CD4-positive, alpha-beta T cell treated with Interleukin-1 beta for 1 hour (primary cell): ENCODE measurements around the gene CD99.
"Not testable (repeated sequence)": the region's sequence is repeated elsewhere in the genome, so short reads cannot be mapped to it uniquely, and the experiment has no call there.

Experiments
- DNase-seq, 2 donors: peaks; one replicate each; pipeline ENCODE4 v3.0.0-alpha.2; 2020 to 2022

CD99 gene

DNA sequence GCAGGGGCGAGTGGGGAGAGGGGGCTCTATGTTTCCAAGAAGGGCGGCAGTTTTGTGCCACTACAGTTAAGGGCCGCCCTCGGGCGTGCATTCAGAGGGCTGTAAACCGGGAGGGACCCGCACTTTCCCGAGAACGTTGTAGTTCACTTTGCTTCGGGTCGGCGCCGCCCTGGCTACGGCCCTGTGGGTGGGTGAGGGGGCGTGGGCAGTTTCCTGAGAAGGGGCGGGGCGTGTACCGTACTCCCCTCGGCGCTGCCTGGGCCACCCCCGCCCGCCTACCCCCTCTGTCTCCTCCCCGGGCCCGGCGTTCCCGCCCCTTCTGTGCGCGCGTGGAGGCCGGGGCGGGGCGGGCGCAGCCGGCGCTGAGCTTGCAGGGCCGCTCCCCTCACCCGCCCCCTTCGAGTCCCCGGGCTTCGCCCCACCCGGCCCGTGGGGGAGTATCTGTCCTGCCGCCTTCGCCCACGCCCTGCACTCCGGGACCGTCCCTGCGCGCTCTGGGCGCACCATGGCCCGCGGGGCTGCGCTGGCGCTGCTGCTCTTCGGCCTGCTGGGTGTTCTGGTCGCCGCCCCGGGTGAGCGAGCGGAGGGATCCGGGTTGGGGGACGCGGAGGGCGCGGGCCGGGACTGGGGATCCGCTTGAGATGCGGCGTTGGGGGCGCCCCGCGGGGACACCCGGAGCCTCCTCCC, at the start of gene CD99:
Gene CD99 (plus strand): TSS at position 440 of the 687 bp plus-strand sequence. CDS start 66 bp downstream, at position 506.
- peak; percentile 94 to 95 for DNase-seq

- no peak for DNase-seq
Observed at GRCh38 chrX:2642146-2642545, 48.9 kb upstream of the CD99 start.

DNA sequence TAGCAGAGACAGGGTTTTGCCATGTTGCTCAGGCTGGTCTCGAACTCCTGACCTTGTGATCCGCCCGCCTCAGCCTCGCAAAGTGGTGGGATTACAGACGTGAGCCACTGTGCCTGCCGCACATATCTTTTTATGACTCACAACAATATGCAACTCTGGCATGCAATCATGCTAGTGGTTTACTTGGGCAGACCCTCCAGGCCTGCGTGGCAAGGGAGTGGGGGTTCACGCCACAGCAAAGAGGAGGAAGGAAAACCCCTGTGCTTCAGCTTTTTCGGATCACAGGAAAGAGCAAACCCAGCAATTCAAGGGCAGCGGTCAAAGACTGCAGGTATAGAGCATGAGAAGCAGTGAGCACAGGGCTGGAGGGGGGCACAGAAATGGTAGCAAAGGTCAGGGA, 48.3 kb upstream of the CD99 start:
- DNase-seq, result no peak

GRCh38 chrX:2643880-2644279, 47.2 kb upstream of the CD99 start:
- no peak for DNase-seq

- DNase-seq, result no peak
Observed at GRCh38 chrX:2645563-2645962, 45.5 kb upstream of the CD99 start.

- no peak for DNase-seq
Observed at GRCh38 chrX:2647627-2648026, 43.5 kb upstream of the CD99 start.

DNA sequence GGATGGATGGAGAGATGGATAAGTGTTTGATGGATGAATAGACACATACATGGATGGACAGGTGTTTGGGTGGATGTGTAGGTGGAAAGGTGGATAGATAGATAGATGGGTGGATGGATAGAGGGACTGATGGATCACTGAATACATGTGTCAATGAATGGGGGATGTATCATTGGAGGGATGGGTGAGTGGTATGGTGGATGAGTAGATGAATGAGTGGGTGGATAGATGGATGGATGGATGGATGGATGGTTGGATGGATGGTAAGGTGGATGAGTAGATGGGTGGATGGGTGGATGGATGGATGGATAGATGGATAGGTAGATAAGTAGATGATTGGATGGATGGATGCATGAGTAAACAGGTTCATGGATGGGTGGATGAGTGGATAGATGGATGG, 41.1 kb upstream of the CD99 start:
- no peak for DNase-seq

- no peak for DNase-seq
Observed at GRCh38 chrX:2650865-2651264, 40.2 kb upstream of the CD99 start.

DNA sequence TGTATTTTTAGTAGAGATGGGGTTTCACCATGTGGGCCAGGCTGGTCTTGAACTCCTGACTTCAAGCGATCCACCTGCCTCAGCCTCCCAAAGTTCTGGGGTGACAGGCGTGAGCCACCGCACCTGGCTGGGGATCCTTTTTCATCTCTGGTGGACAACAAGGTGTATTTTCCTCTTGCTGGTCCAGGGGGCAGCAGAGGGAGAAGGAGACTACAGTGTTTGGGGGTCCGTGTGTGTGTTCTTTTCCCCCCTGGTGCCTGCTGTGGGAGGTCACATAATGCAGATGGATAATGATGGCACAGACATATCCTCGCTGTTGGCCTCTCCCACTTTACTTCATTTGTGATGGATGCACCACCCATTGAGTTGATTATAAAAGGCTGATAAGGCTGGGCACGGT, 39.0 kb upstream of the CD99 start:
- no peak for DNase-seq

- no peak for DNase-seq
Observed at GRCh38 chrX:2654436-2655340, 36.4 kb upstream of the CD99 start.

DNA sequence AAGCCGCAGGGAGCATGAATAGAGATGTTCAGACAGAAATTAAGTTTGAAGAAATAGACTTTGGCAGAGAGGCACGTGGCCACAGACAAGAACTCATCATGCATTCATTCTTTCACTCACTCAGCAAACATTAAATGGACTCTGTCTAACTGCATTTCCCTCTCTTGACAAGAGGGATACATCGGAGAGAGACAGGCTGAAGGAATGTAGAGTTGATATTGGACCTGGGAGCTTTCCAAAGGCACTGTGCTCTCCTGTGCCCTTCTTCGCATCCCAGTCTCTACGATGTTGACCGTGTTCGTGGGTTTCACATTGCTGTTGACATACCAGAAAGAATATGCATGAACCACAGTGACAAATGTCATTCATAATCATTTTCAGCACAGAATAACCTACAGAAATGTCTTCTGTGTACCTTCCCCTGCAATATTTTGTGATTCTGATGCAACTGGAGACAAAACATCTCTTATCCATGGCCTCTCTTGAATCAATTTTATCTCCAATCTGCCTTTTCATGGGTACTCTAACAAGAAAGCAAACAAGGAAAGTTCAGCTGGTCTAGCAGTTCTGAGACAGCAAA, 34.7 kb upstream of the CD99 start:
- no peak for DNase-seq

DNA sequence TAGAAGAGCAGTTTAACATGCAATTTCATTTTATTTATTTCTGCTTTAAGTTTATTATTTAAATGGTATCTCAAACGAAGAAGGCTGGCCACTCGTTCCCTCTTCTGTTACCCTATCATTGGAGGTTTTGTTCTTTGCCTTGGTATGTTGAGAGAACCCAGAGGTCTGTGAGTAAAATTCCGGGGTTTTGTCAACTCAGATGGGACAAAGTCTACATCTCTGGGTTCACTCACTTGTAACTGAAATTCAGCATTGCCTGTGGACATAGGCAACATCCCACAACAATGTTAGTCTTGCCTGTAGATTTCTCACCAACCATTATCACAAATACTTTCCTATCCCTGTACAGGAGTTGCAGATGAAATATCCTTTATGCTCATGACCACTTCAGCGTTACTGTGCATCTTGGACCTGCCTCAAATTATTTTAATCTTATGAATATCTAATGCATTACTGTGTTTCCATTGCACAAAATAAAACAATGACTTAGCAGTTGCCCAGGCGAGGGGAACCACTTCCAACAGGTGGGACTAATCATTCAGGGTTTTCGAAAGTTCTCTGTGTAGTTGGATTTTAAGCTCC, 33.5 kb upstream of the CD99 start:
- no peak for DNase-seq

DNA sequence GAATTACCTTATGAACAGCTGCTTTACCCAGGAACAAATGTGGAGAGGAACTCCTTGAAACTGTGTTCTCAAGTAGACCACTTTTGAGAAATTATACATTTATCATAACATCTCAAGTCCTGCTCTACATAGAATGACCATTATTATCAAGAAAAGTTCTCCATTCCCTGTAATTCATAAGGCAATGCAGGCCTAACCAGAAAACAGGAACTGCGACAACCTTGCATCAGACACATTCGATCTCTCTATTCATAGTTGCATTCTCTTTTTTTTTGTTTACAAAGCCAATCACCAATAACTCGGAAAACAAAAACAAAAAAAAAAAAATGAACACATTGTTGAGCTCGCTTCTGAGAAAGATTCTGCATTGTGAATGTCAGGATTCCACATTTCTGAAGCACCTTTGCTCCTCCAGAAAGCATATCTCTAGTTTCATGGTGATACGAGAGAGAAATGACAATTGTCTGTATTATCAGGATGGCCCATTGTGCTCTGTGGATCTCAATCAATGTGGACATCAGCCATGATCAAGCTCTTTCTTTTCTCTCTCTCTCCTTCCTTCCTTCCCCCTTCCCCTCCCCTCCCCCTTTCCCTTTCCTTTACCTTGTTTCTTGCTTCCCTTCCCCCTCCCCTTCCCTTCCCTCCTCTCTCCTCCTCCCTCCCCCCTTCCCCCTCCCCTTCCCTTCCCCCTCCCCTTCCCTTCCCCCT, 32.4 kb upstream of the CD99 start:
- no peak for DNase-seq

DNA sequence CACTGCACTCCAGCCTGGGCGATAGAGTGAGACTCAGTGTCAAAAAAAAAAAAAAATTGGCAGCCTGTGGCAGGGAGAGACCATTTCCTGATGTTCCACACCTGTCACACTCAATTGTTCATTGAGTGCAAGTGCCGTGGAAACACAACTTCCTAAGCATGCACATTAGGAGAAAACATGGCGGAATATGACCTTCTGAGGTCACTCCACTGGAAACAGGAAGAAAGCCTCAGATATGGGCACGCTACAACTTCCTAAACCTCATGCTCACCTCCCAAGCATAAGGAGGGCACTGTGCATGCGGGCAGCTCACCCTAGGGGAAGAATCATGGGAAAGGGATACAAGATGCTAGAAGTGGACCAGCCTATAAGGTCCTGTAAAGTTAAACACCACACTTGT, 28.5 kb upstream of the CD99 start:
- DNase-seq, result no peak

- no peak for DNase-seq
Observed at GRCh38 chrX:2664502-2664901, 26.6 kb upstream of the CD99 start.

GRCh38 chrX:2665387-2666304, 25.4 kb upstream of the CD99 start:
- DNase-seq, result no peak

DNA sequence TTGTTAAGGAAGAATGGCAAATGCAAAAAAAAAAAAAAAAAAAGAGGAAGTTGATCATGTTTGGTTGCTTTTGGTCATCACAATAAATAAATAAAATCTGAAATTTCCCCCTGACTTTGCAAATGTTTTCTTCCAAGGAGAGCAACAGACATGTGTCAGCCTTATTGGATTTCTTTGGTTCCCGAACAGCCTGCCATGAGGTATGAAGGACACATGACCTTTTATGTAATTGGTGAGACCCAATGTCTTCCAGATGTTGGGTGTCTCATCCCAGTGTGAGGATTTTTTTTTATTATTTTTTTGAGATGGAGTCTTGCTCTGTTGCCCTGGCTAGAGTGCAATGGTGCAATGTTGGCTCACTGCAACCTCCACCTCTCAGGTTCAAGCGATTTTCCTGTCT, 24.6 kb upstream of the CD99 start:
- no peak for DNase-seq

- no peak for DNase-seq
Observed at GRCh38 chrX:2670978-2671377, 20.1 kb upstream of the CD99 start.

DNA sequence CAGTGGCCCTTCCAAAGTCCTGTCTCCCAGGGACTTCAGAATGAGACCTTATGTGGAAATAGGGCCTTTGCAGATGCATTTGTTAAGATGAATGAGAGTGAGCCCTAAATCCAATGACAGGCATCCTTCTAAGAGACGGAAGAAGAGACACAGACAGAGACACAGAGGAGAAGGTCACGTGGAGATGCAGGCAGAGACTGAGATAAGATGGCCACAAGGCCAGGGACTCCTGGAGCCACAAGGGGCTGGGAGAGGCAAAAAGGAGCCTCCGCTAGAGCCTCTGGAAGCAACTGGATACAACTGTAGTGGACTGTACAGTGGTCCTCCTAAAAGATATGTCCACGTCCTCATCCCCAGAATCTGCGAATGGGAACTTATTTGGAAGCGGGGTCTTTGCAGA, 19.0 kb upstream of the CD99 start:
- no peak for DNase-seq

GRCh38 chrX:2673611-2674010, 17.5 kb upstream of the CD99 start:
- DNase-seq, result no peak

DNA sequence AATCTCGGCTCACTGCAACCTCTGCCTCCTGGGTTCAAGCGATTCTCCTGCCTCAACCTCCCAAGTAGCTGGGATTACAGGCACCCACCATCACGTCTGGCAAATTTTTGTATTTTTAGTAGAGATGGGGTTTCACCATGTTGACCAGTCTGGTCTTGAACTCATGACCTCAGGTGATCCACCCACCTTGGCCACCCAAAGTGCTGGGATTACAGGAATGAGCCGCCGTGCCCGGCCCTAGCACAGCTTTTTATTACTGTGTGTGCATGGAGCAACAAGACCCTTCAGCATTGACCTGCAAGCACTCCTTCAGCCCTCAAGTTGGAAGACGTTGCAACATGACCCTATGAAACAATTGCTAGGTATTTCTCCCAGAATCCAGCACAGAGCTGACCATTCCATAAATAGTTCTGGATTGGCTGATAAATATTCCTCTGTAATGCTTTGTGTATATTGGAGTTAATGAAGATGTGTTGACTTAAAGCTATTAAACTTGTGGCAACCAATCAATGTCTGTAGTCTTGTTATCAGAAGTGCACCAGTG, 15.4 kb upstream of the CD99 start:
- not testable (repeated sequence) for DNase-seq
